Astrocyte of the cerebellum (primary cell): ENCODE results near the gene PUSL1.
A peak's percentile ranks its signal among the peaks of the same experiment; 100 is the strongest.
"Not testable (repeated sequence)": the region's sequence is repeated elsewhere in the genome, so short reads cannot be mapped to it uniquely, and the experiment has no call there.

Experiments
- DNase-seq: peaks from one replicate; pipeline ENCODE4 v3.0.0-alpha.2; 2011; ENCODE audit warnings: low read depth
- H3K4me3 ChIP-seq: 2 replicates; pipeline ENCODE4 v1.5.1; 2011; ENCODE audit warnings: mild to moderate bottlenecking, low read depth, low read length, moderate library complexity
- CTCF ChIP-seq: IDR thresholded peaks from 2 replicates; pipeline ENCODE4 v1.5.1; 2012; ENCODE audit warnings: low read length, low read depth, moderate library complexity, mild to moderate bottlenecking; ENCODE audit errors: missing control alignments
- in situ Hi-C: cut with HindIII; loops from 2 replicates; pipeline ENCODE4 v1.10.0; 2017; ENCODE audit warnings: low sequenced_read_pairs

Gene PUSL1

GRCh38 chr1:1313500-1314236 is 5.3 kb downstream of the PUSL1 start:
- TF ChIP-seq CTCF, result no peak
- in situ Hi-C loops, result no loop called here
- no peak overlapping the region for H3K4me3 ChIP-seq
- DNase-seq, result no peak

GRCh38 chr1:1314237-1314586 is 5.8 kb downstream of the PUSL1 start:
- TF ChIP-seq CTCF, result no peak
- no peak overlapping the region for H3K4me3 ChIP-seq
- in situ Hi-C loops, result no loop called here
- no peak for DNase-seq

- TF ChIP-seq CTCF, result no peak
- in situ Hi-C loops, result no loop called here
- H3K4me3 ChIP-seq, result no peak overlapping the region
Observed at GRCh38 chr1:1314678-1315335, 6.4 kb downstream of the PUSL1 start.

GRCh38 chr1:1315435-1315954 is 7.1 kb downstream of the PUSL1 start:
- no peak for TF ChIP-seq CTCF
- DNase-seq, result no peak
- in situ Hi-C loops, result no loop called here

More at GRCh38 chr1:1314678-1315335, 6.4 kb downstream of the PUSL1 start:
- no peak for DNase-seq

GRCh38 chr1:1316199-1316598 is 7.8 kb downstream of the PUSL1 start:
- in situ Hi-C loops, DNase-seq, H3K4me3 ChIP-seq: not testable (repeated sequence)

More at GRCh38 chr1:1315435-1315954, 7.1 kb downstream of the PUSL1 start:
- no peak overlapping the region for H3K4me3 ChIP-seq

- no peak overlapping the region for H3K4me3 ChIP-seq
- TF ChIP-seq CTCF, result no peak
- no peak for DNase-seq
- in situ Hi-C loops, result no loop called here
Observed at GRCh38 chr1:1317420-1317819, 9.0 kb downstream of the PUSL1 start.

GRCh38 chr1:1318131-1318652 is 9.8 kb downstream of the PUSL1 start:
- no peak for TF ChIP-seq CTCF
- in situ Hi-C loops, result no loop called here
- no peak overlapping the region for H3K4me3 ChIP-seq
- DNase-seq, result peak; percentile 94
